ENCODE data around the gene CDH24. TPM values are rescaled to one million over a fixed set of nuclear protein-coding genes. Genes with fewer than 3 reads are reported as not detected.
A peak's percentile ranks its signal among the peaks of the same experiment; 100 is the strongest.

The CDH24 gene
- total RNA-seq, 2 donors from 2014 or later, result 0.48 TPM

- Mint-ChIP-seq H3K4me1 (no peaks in the 10 kb centered on the region), H3K36me3 (ENCODE audit: low read depth) (peaks cover 97% of the 10 kb centered on the region), H3K27ac (peak overlapping the region; percentile 8), H3K4me3 (no peak overlapping the region), H3K27me3 (no peaks in the 10 kb centered on the region), H3K9me3 (no peaks in the 10 kb centered on the region)
- ATAC-seq (replicated peaks), result no peak
These were observed 20.6 kb upstream of the CDH24 start for GRCh38 chr14:23077962-23078361.

- Mint-ChIP-seq H3K9me3 (no peaks in the 10 kb centered on the region), H3K36me3 (ENCODE audit: low read depth) (peaks cover 100% of the 10 kb centered on the region), H3K4me1 (peaks cover 4% of the 10 kb centered on the region), H3K4me3 (no peak overlapping the region), H3K27me3 (no peaks in the 10 kb centered on the region), H3K27ac (peak overlapping the region; percentile 17)
- ATAC-seq (replicated peaks), result peak; percentile 45
These were observed 19.6 kb upstream of the CDH24 start for GRCh38 chr14:23076785-23077408.

DNA sequence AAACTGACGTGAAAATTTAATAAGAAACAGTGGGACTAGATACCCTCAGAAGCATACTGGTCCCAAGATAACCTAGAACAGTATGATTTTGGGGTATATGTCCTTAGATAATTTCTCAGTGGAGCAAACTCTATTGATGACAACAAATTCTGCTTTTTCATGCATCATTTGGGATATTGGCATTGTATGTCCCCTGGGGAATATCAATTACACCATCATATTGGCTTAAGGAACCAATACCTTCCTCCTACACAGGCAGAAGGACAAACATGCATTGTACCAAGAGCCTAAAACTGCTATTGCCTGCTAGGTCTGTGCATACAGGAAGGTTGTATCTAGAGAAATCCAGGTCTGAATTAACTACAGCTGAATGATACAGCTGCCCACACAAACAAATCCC is 17.6 kb upstream of the CDH24 start:
- Mint-ChIP-seq H3K4me3 (no peak overlapping the region), H3K36me3 (ENCODE audit: low read depth) (peaks cover 100% of the 10 kb centered on the region), H3K9me3 (no peaks in the 10 kb centered on the region), H3K27me3 (no peaks in the 10 kb centered on the region), H3K27ac (no peak overlapping the region), H3K4me1 (peaks cover 18% of the 10 kb centered on the region)
- ATAC-seq (replicated peaks), result no peak

DNA sequence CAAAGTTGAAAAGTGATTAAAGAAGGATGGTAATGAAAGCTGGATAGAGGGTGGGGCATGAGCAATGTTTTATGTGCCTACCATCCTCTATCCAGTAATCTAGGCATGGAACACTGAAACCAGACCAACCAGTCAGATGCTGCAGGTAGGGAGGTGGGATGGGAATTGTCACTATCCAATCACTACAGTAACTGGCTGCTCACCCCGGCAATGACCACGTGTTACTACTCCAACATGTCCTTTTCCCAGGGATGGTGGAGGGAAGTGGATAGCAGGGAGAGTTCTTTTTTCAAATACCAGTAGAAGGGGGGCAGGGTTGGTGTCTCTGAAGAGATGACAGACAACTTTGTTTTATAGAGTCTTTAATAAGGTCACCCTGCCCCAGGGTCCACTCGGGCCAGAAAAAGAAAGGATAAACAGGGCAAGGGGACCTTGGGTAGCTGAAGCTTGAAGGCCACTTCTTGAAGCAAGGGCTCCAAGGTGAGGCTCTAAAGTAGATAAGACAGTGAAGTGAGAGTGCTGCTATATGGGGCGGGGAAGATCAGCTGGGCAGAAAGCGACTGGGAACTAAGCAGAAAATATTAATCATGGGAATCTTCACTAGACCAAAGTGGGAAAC is 14.7 kb upstream of the CDH24 start:
- H3K27me3 Mint-ChIP-seq, result no peaks in the 10 kb centered on the region
- H3K4me3 Mint-ChIP-seq, result peak overlapping the region; percentile 92
- H3K9me3 Mint-ChIP-seq, result no peaks in the 10 kb centered on the region
- H3K4me1 Mint-ChIP-seq, result peaks cover 27% of the 10 kb centered on the region
- H3K27ac Mint-ChIP-seq, result peak overlapping the region; percentile 97
- peaks cover 100% of the 10 kb centered on the region for H3K36me3 Mint-ChIP-seq (ENCODE audit: low read depth)
- peak; percentile 1 for ATAC-seq (replicated peaks)

DNA sequence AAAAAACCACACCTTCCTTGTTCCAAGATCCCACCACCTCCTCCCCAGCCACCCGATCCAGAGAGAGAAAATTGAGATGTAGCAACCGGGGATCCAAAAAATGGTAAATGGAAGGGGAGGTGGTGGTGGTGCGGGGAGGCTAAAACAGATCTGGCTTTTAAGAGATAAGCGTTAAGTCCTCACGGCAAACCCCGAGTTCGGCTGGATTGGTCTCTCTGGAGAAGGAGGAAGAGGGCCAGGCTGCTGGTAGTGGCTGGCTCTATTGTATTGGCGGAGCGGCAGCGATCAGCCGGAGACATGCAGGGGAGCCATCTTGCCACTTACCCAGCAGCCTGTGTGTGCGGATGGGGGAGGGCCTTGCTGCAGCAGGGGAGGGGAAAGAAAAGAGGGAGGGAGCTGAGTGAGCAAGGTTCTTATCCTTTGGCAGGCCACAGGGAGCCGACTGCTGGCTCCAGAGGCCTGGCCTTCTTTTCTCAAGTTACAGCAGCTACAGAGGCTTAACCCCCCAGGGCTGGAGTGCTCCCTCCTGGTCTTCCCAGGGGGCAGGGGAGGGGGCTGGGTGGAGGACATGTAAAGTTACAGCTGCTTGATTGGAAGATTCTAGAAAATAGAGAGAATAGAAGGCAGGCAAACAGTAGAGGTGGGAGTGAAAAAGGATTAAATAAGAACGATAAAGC is 14.1 kb upstream of the CDH24 start:
- H3K36me3 Mint-ChIP-seq (ENCODE audit: low read depth), result peaks cover 100% of the 10 kb centered on the region
- peaks cover 27% of the 10 kb centered on the region for H3K4me1 Mint-ChIP-seq
- no peaks in the 10 kb centered on the region for H3K9me3 Mint-ChIP-seq
- peak overlapping the region; percentile 92 for H3K4me3 Mint-ChIP-seq
- no peaks in the 10 kb centered on the region for H3K27me3 Mint-ChIP-seq
- peak overlapping the region; percentile 97 for H3K27ac Mint-ChIP-seq
- ATAC-seq (replicated peaks), result peak; percentile 98

- Mint-ChIP-seq H3K36me3 (ENCODE audit: low read depth) (peaks cover 100% of the 10 kb centered on the region), H3K27ac (peak overlapping the region; percentile 97), H3K27me3 (no peaks in the 10 kb centered on the region)
These were observed 13.2 kb upstream of the CDH24 start for GRCh38 chr14:23070262-23071129.

DNA sequence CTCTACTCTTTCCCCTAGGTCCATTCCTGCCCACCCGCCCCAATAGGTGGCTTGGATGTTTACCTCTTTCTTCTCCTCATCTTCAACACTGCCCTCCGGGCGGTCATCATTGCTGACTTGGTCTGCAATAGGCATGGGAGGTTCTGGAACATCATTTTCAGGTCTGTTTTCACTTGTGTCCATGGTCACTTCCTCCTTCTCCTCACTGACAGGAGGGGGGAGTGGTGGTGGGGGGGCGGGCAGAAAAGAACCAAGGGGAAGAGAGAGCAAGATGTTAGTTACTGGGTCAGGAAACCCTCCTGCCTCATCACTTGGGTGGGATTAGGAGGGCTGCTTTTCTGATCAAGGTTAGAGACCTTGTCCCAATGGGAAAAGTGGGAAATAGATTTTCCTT is 12.1 kb upstream of the CDH24 start:
- H3K4me3 Mint-ChIP-seq, result peak overlapping the region; percentile 92
- no peak for ATAC-seq (replicated peaks)

More at GRCh38 chr14:23070262-23071129, 13.2 kb upstream of the CDH24 start:
- Mint-ChIP-seq H3K4me3 (peak overlapping the region; percentile 92), H3K4me1 (peaks cover 32% of the 10 kb centered on the region), H3K9me3 (no peaks in the 10 kb centered on the region)
- ATAC-seq (replicated peaks), result no peak

GRCh38 chr14:23068789-23069412 is 11.6 kb upstream of the CDH24 start:
- peak; percentile 75 for ATAC-seq (replicated peaks)
- peaks cover 100% of the 10 kb centered on the region for H3K36me3 Mint-ChIP-seq (ENCODE audit: low read depth)

More for the DNA sequence above, 12.1 kb upstream of the CDH24 start:
- H3K27me3 Mint-ChIP-seq, result no peaks in the 10 kb centered on the region
- peaks cover 100% of the 10 kb centered on the region for H3K36me3 Mint-ChIP-seq (ENCODE audit: low read depth)
- H3K9me3 Mint-ChIP-seq, result no peaks in the 10 kb centered on the region
- no peak overlapping the region for H3K27ac Mint-ChIP-seq
- peaks cover 32% of the 10 kb centered on the region for H3K4me1 Mint-ChIP-seq

GRCh38 chr14:23067847-23068788 is 10.8 kb upstream of the CDH24 start:
- Mint-ChIP-seq H3K27me3 (no peaks in the 10 kb centered on the region), H3K36me3 (ENCODE audit: low read depth) (peaks cover 100% of the 10 kb centered on the region), H3K4me1 (peaks cover 32% of the 10 kb centered on the region), H3K4me3 (peak overlapping the region; percentile 92), H3K9me3 (no peaks in the 10 kb centered on the region), H3K27ac (peak overlapping the region; percentile 75)
- no peak for ATAC-seq (replicated peaks)

More at GRCh38 chr14:23068789-23069412, 11.6 kb upstream of the CDH24 start:
- Mint-ChIP-seq H3K4me1 (peaks cover 32% of the 10 kb centered on the region), H3K9me3 (no peaks in the 10 kb centered on the region), H3K27ac (peak overlapping the region; percentile 75), H3K4me3 (peak overlapping the region; percentile 92), H3K27me3 (no peaks in the 10 kb centered on the region)

DNA sequence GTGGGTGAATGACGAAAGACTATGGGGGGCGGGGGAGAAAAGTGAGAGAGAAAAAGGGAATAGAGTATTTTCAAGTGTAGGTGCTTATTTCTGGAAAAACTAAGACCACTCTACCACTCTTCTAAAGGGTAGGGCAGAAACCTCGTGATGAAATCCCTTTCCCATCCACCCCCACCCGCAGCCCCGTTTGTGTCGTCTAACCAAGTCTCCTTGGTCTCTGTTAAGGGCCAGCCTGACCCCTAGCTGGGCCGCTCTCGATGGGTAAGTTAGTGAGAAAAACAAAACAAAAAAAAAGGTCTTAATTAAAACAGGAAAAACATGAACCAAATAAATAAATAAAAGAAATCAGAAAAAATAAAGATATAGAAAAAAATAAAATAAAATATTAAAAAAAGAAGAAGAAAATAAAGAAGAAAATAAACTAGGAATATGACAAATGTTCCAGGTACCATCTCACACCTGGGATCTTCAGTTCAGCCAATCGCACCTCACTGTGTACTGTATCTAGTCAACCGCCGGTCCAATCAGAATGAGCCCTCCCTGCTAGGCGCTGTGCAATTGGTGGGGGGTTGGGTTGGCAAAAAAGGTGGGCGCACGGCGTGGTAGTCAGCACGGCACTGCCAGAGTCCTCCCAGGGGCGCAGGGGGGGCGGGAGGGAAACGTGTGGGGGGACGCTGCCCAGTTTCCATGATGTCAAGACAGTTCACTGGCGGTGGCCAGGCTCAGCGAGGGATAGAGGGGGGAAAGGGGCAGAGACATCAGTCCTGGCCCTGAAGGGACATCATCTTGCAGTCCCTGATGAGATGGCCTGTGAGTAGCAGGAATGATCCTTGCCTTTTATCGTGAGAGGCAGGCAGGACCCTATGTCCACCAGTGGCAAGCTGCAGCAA is 9.8 kb upstream of the CDH24 start:
- H3K27ac Mint-ChIP-seq, result no peak overlapping the region
- H3K27me3 Mint-ChIP-seq, result no peaks in the 10 kb centered on the region
- peaks cover 100% of the 10 kb centered on the region for H3K36me3 Mint-ChIP-seq (ENCODE audit: low read depth)
- H3K9me3 Mint-ChIP-seq, result no peaks in the 10 kb centered on the region
- ATAC-seq (replicated peaks), result no peak
- H3K4me1 Mint-ChIP-seq, result peaks cover 30% of the 10 kb centered on the region
- no peak overlapping the region for H3K4me3 Mint-ChIP-seq

- no peak overlapping the region for H3K27ac Mint-ChIP-seq
- no peak overlapping the region for H3K4me3 Mint-ChIP-seq
- peaks cover 100% of the 10 kb centered on the region for H3K36me3 Mint-ChIP-seq (ENCODE audit: low read depth)
- peaks cover 23% of the 10 kb centered on the region for H3K4me1 Mint-ChIP-seq
- no peaks in the 10 kb centered on the region for H3K9me3 Mint-ChIP-seq
- no peak for ATAC-seq (replicated peaks)
- no peaks in the 10 kb centered on the region for H3K27me3 Mint-ChIP-seq
These were observed 9.0 kb upstream of the CDH24 start for GRCh38 chr14:23066368-23066767.

DNA sequence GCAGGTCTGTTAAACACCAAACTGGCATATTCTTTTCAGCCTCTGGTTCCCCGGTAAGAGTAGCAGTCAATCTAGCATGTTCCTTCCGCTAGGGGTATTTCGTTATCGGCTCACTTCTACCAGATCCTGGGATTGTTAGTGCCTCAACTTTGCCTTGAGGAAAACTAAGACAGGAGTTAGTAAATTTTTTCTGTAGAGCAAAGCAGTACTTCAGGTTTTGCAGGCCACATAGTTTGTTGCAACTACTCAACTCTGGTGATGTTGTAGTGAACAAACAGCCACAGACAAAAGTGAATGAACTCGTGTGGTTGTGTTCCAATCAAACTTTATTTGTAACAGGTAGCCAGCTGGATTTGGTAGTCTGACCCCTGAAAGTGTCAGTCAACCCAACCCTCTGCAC is 6.3 kb upstream of the CDH24 start:
- Mint-ChIP-seq H3K9me3 (no peaks in the 10 kb centered on the region), H3K4me3 (no peak overlapping the region), H3K36me3 (ENCODE audit: low read depth) (peaks cover 100% of the 10 kb centered on the region), H3K27ac (no peak overlapping the region), H3K4me1 (peaks cover 9% of the 10 kb centered on the region), H3K27me3 (no peaks in the 10 kb centered on the region)
- no peak for ATAC-seq (replicated peaks)
